HepG2 (cell line): Measurements from ENCODE around the gene ACSF3. TPM values are rescaled to one million over a fixed set of nuclear protein-coding genes. Genes with fewer than 3 reads are reported as not detected.
A peak's percentile ranks its signal among the peaks of the same experiment; 100 is the strongest.

Experiments
- GATA4 ChIP-seq: sonication (generic); IDR thresholded peaks from 2 replicates; pipeline ENCODE4 v1.6.1; 2016; ENCODE audit warnings: antibody characterized with exemption, low read depth, borderline replicate concordance
- HNRNPLL ChIP-seq: fragments of 200-400 bp; formaldehyde crosslinking; IDR thresholded peaks from 2 replicates; pipeline ENCODE4 v1.6.1; 2017; ENCODE audit warnings: mild to moderate bottlenecking, low read depth, low read length; ENCODE audit not compliant: poor library complexity, severe bottlenecking
- NFIB ChIP-seq: sonication (generic); formaldehyde crosslinking; IDR thresholded peaks from 2 replicates; pipeline ENCODE4 v1.9.0; 2021; ENCODE audit warnings: missing genetic modification reagents, mild to moderate bottlenecking, borderline replicate concordance
- PAF1 ChIP-seq: IDR thresholded peaks from 2 replicates; pipeline ENCODE4 v1.6.1; 2016; ENCODE audit warnings: missing genetic modification reagents, missing compliant biosample characterization
- SALL1 ChIP-seq: sonication (generic); formaldehyde crosslinking; IDR thresholded peaks from 2 replicates; pipeline ENCODE4 v1.8.0; 2022; ENCODE audit warnings: mild to moderate bottlenecking, missing genetic modification reagents
- ZNF891 ChIP-seq: sonication (generic); formaldehyde crosslinking; IDR thresholded peaks from 2 replicates; pipeline ENCODE4 v1.5.0; 2020; ENCODE audit warnings: mild to moderate bottlenecking, missing genetic modification reagents
- polyA plus RNA-seq, 8 experiments: library from polyadenylated mRNA; depleted of rRNA in 3 of 8; stranded (reverse) in 7 of 8; unstranded in 1 of 8; fragments of >200 nt; fragmentation: Illumina TruSeq in 4 of 8; extraction: Trizol in 4 of 8; gene quantifications; 2 replicates each; pipeline versions ENCODE4 v1.2.1 to v1.2.3, GENCODE V29; 2011 to 2016; ENCODE audit warnings: low read depth in 4 of 8, missing spikeins in 1 of 8, mixed read lengths in 1 of 8; ENCODE audit not compliant: insufficient read depth in 1 of 8
- total RNA-seq, 5 experiments: library from RNA; depleted of rRNA; stranded (reverse); fragments of >200 nt; fragmentation: Illumina TruSeq; extraction: Trizol; gene quantifications; 2 replicates each; pipeline ENCODE4 v1.2.3, GENCODE V29; 2016; ENCODE audit warnings: low read depth in 1 of 5
- TF ChIP-seq, protein P1 (sequence below): sonication (generic); formaldehyde crosslinking; IDR thresholded peaks from 2 replicates; pipeline ENCODE4 v1.4.0; 2020; ENCODE audit warnings: missing genetic modification reagents, borderline replicate concordance
- TF ChIP-seq, protein P2 (sequence below): sonication (generic); formaldehyde crosslinking; IDR thresholded peaks from 2 replicates; pipeline ENCODE4 v1.5.0; 2020; ENCODE audit warnings: mild to moderate bottlenecking, missing genetic modification reagents
- TF ChIP-seq, protein P3 (sequence below): IDR thresholded peaks from 2 replicates; pipeline ENCODE4 v1.6.1; 2016; ENCODE audit warnings: mild to moderate bottlenecking, missing biosample characterization, missing genetic modification reagents
- TF ChIP-seq, protein P4 (sequence below): sonication (generic); formaldehyde crosslinking; IDR thresholded peaks from 2 replicates; pipeline ENCODE4 v1.4.0; 2020; ENCODE audit warnings: missing genetic modification reagents, mild to moderate bottlenecking, borderline replicate concordance
- TF ChIP-seq, protein P5 (sequence below): sonication (generic); formaldehyde crosslinking; IDR thresholded peaks from 2 replicates; pipeline ENCODE4 v1.4.0; 2020; ENCODE audit warnings: low read depth, missing genetic modification reagents

ACSF3 gene
- total and polyA plus RNA-seq, 2 of the 13 experiments (the other 11 are each of a cell fraction or from before 2014, with no cell fraction given), result 14.9 to 30.6 TPM

DNA sequence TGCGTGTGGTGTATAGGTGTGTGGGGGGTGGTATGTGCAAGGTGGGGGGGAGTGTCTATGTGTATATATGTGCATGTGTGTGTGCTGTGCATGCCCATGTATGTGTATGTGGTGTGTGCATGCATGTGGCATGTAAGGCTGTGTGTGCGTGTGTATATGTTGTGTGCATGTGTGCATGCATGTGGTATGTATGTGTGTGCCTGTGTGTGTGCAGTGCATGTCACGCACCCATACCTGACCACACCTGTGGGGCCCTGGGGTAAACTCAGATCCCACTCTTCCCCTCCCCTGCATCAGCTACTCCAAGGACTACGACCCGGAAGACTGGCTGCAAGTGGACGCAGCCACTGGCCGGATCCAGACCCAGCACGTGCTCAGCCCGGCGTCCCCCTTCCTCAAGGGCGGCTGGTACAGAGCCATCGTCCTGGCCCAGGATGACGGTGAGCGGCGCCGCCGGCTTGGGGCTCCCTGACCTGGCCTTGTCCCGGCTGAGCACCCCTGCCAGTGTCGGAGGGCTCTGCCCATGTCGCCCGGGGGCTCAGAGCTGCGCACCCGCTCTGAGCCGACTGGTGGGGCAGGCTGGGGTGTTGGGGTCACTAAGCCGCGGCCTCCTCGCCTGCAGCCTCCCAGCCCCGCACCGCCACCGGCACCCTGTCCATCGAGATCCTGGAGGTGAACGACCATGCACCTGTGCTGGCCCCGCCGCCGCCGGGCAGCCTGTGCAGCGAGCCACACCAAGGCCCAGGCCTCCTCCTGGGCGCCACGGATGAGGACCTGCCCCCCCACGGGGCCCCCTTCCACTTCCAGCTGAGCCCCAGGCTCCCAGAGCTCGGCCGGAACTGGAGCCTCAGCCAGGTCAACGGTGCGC lies 97.6 kb downstream of the ACSF3 start (continued):
- TF ChIP-seq, protein P1, sequence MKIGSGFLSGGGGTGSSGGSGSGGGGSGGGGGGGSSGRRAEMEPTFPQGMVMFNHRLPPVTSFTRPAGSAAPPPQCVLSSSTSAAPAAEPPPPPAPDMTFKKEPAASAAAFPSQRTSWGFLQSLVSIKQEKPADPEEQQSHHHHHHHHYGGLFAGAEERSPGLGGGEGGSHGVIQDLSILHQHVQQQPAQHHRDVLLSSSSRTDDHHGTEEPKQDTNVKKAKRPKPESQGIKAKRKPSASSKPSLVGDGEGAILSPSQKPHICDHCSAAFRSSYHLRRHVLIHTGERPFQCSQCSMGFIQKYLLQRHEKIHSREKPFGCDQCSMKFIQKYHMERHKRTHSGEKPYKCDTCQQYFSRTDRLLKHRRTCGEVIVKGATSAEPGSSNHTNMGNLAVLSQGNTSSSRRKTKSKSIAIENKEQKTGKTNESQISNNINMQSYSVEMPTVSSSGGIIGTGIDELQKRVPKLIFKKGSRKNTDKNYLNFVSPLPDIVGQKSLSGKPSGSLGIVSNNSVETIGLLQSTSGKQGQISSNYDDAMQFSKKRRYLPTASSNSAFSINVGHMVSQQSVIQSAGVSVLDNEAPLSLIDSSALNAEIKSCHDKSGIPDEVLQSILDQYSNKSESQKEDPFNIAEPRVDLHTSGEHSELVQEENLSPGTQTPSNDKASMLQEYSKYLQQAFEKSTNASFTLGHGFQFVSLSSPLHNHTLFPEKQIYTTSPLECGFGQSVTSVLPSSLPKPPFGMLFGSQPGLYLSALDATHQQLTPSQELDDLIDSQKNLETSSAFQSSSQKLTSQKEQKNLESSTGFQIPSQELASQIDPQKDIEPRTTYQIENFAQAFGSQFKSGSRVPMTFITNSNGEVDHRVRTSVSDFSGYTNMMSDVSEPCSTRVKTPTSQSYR (CRISPR knock-in tag), result peak; percentile 45; the same call in 1 of the 2 replicates
- TF ChIP-seq, protein P2, sequence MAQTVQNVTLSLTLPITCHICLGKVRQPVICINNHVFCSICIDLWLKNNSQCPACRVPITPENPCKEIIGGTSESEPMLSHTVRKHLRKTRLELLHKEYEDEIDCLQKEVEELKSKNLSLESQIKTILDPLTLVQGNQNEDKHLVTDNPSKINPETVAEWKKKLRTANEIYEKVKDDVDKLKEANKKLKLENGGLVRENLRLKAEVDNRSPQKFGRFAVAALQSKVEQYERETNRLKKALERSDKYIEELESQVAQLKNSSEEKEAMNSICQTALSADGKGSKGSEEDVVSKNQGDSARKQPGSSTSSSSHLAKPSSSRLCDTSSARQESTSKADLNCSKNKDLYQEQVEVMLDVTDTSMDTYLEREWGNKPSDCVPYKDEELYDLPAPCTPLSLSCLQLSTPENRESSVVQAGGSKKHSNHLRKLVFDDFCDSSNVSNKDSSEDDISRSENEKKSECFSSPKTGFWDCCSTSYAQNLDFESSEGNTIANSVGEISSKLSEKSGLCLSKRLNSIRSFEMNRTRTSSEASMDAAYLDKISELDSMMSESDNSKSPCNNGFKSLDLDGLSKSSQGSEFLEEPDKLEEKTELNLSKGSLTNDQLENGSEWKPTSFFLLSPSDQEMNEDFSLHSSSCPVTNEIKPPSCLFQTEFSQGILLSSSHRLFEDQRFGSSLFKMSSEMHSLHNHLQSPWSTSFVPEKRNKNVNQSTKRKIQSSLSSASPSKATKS, result no peak
- no peak for TF ChIP-seq GATA4
- TF ChIP-seq SALL1 (CRISPR knock-in tag), result peak; percentile 28; the same call in 1 of the 2 replicates
- TF ChIP-seq, protein P3, sequence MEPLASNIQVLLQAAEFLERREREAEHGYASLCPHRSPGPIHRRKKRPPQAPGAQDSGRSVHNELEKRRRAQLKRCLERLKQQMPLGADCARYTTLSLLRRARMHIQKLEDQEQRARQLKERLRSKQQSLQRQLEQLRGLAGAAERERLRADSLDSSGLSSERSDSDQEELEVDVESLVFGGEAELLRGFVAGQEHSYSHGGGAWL (CRISPR knock-in tag), result peak; percentile 96
- TF ChIP-seq PAF1 (CRISPR knock-in tag), result no peak
- TF ChIP-seq, protein P4, sequence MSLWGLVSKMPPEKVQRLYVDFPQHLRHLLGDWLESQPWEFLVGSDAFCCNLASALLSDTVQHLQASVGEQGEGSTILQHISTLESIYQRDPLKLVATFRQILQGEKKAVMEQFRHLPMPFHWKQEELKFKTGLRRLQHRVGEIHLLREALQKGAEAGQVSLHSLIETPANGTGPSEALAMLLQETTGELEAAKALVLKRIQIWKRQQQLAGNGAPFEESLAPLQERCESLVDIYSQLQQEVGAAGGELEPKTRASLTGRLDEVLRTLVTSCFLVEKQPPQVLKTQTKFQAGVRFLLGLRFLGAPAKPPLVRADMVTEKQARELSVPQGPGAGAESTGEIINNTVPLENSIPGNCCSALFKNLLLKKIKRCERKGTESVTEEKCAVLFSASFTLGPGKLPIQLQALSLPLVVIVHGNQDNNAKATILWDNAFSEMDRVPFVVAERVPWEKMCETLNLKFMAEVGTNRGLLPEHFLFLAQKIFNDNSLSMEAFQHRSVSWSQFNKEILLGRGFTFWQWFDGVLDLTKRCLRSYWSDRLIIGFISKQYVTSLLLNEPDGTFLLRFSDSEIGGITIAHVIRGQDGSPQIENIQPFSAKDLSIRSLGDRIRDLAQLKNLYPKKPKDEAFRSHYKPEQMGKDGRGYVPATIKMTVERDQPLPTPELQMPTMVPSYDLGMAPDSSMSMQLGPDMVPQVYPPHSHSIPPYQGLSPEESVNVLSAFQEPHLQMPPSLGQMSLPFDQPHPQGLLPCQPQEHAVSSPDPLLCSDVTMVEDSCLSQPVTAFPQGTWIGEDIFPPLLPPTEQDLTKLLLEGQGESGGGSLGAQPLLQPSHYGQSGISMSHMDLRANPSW (CRISPR knock-in tag), result no peak
- TF ChIP-seq NFIB (CRISPR knock-in tag), result no peak; the same call in 1 of the 2 replicates
- peak; percentile 10 for TF ChIP-seq HNRNPLL
- TF ChIP-seq ZNF891, result peak; percentile 91; the same call in 1 of the 2 replicates
- TF ChIP-seq, protein P5, sequence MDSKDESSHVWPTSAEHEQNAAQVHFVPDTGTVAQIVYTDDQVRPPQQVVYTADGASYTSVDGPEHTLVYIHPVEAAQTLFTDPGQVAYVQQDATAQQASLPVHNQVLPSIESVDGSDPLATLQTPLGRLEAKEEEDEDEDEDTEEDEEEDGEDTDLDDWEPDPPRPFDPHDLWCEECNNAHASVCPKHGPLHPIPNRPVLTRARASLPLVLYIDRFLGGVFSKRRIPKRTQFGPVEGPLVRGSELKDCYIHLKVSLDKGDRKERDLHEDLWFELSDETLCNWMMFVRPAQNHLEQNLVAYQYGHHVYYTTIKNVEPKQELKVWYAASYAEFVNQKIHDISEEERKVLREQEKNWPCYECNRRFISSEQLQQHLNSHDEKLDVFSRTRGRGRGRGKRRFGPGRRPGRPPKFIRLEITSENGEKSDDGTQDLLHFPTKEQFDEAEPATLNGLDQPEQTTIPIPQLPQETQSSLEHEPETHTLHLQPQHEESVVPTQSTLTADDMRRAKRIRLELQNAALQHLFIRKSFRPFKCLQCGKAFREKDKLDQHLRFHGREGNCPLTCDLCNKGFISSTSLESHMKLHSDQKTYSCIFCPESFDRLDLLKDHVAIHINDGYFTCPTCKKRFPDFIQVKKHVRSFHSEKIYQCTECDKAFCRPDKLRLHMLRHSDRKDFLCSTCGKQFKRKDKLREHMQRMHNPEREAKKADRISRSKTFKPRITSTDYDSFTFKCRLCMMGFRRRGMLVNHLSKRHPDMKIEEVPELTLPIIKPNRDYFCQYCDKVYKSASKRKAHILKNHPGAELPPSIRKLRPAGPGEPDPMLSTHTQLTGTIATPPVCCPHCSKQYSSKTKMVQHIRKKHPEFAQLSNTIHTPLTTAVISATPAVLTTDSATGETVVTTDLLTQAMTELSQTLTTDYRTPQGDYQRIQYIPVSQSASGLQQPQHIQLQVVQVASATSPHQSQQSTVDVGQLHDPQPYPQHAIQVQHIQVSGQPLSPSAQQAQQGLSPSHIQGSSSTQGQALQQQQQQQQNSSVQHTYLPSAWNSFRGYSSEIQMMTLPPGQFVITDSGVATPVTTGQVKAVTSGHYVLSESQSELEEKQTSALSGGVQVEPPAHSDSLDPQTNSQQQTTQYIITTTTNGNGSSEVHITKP (CRISPR knock-in tag), result peak; percentile 77
